ENCODE data around the gene PARD6B. TPM values are rescaled to one million over a fixed set of nuclear protein-coding genes. Genes with fewer than 3 reads are reported as not detected.

Gene PARD6B
- total and polyA plus RNA-seq, 2 donors from 2014 or later = 9.2 to 72.0 TPM

DNA sequence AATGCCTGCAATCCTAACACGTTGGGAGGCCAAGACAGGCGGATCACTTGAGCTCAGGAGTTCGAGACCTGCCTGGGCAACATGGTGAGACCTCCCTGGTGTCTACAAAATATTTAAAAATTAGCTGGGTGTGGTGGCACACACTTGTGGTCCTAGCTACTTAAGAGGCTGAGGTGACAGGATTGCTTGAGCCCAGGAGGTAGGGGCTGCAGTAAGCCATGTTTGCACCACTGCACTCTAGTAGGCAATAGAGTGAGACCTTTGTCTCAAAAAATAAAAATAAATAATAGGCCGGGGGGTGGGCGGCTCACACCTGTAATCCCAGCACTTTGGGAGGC, 21.8 kb upstream of the PARD6B start:
- H3K4me1 ChIP-seq (ENCODE audit: control insufficient read depth in 2 of 3, insufficient read depth in 2 of 3, low read depth in 1 of 3, low read length in 3 of 3) = peaks cover 0 to 5% (median 3%) of the 10 kb centered on the region in 3 donors
- TF ChIP-seq CTCF (IDR thresholded peaks at IDR 0.05; ENCODE audit: borderline replicate concordance, extremely low read depth, insufficient read depth) = no peak
- no peak overlapping the region for H3K27ac ChIP-seq (ENCODE audit: low read depth in 2 of 2, low read length in 2 of 2)
- no peak overlapping the region for H3K9ac ChIP-seq (ENCODE audit: low read length in 3 of 3)
- H3K4me3 ChIP-seq (ENCODE audit: low read length in 3 of 3) = no peak overlapping the region
- intact Hi-C loops (cut with DNase I) = no loop called here
- H3K36me3 ChIP-seq (ENCODE audit: control insufficient read depth in 2 of 3, insufficient read depth in 3 of 3, low read length in 3 of 3) = no peaks in the 10 kb centered on the region
- no peaks in the 10 kb centered on the region for H3K9me3 ChIP-seq (ENCODE audit: control insufficient read depth in 2 of 3, insufficient read depth in 1 of 3, low read length in 3 of 3)
- no peaks in the 10 kb centered on the region for H3K27me3 ChIP-seq (ENCODE audit: control insufficient read depth, insufficient read depth, low read length)
- FAIRE-seq (no peak), DNase-seq (no peak)

DNA sequence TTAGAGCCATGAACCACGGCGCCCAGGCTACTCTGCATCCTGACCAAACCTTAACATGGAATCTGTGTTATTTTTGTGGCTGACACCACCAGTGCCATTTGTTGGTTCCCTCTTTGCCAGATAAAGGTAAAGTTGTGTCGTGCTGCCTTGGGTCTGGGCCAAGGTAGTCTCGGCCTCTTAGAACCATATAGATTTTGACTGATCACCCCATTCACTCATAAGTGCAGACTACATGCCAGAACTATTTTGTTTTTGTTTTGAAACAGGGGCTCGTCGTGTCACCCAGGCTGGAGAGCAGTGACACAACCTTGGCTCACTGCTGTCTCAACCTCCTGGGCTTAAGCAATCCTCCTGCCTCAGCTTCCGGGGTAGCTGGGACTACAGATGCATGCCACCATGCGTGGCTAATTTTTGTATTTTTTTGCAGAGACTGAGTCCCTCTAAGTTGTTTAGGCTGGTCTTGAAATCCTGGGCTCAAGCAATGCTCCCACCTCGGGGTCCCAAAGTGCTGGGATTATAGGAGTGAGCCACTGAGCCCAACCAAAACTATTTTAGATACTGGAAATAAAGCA, 20.8 kb upstream of the PARD6B start:
- FAIRE-seq = no peak
- Histone ChIP-seq H3K9me3 (ENCODE audit: control insufficient read depth in 2 of 3, insufficient read depth in 1 of 3, low read length in 3 of 3) (no peaks in the 10 kb centered on the region), H3K27ac (ENCODE audit: low read depth in 2 of 2, low read length in 2 of 2) (no peak overlapping the region), H3K4me1 (ENCODE audit: control insufficient read depth in 2 of 3, insufficient read depth in 2 of 3, low read depth in 1 of 3, low read length in 3 of 3) (peaks cover 0 to 5% (median 3%) of the 10 kb centered on the region in 3 donors), H3K4me3 (ENCODE audit: low read length in 3 of 3) (no peak overlapping the region), H3K27me3 (ENCODE audit: control insufficient read depth, insufficient read depth, low read length) (no peaks in the 10 kb centered on the region), H3K9ac (ENCODE audit: low read length in 3 of 3) (no peak overlapping the region), H3K36me3 (ENCODE audit: control insufficient read depth in 2 of 3, insufficient read depth in 3 of 3, low read length in 3 of 3) (no peaks in the 10 kb centered on the region)
- TF ChIP-seq CTCF (IDR thresholded peaks at IDR 0.05; ENCODE audit: borderline replicate concordance, extremely low read depth, insufficient read depth) = no peak
- DNase-seq = no peak
- intact Hi-C loops (cut with DNase I) = no loop called here

GRCh38 chr20:50711113-50711825, 20.1 kb upstream of the PARD6B start:
- H3K27ac ChIP-seq (ENCODE audit: low read depth in 2 of 2, low read length in 2 of 2) = no peak overlapping the region
- FAIRE-seq (no peak), DNase-seq (no peak)

More at GRCh38 chr20:50711113-50711825, 20.1 kb upstream of the PARD6B start:
- Histone ChIP-seq H3K27me3 (ENCODE audit: control insufficient read depth, insufficient read depth, low read length) (no peaks in the 10 kb centered on the region), H3K36me3 (ENCODE audit: control insufficient read depth in 2 of 3, insufficient read depth in 3 of 3, low read length in 3 of 3) (no peaks in the 10 kb centered on the region), H3K9ac (ENCODE audit: low read length in 3 of 3) (no peak overlapping the region), H3K4me3 (ENCODE audit: low read length in 3 of 3) (no peak overlapping the region), H3K9me3 (ENCODE audit: control insufficient read depth in 2 of 3, insufficient read depth in 1 of 3, low read length in 3 of 3) (no peaks in the 10 kb centered on the region), H3K4me1 (ENCODE audit: control insufficient read depth in 2 of 3, insufficient read depth in 2 of 3, low read depth in 1 of 3, low read length in 3 of 3) (peaks cover 0 to 5% (median 3%) of the 10 kb centered on the region in 3 donors)
- no peak for TF ChIP-seq CTCF (IDR thresholded peaks at IDR 0.05; ENCODE audit: borderline replicate concordance, extremely low read depth, insufficient read depth)
- intact Hi-C loops (cut with DNase I) = no loop called here

Measured in kidney (tissue), 14 donors.